ENCODE data around the gene LRFN2.

LRFN2 gene

GRCh38 chr6:40380271-40380670 lies 206.9 kb downstream of the LRFN2 start:
- no peaks in the 10 kb centered on the region for H3K36me3 ChIP-seq (ENCODE audit: insufficient read depth, low read length)
- H3K4me3 ChIP-seq (ENCODE audit: low read length, poor library complexity, severe bottlenecking): no peak overlapping the region
- H3K4me2 ChIP-seq (ENCODE audit: low read depth, low read length, poor library complexity, severe bottlenecking): no peak overlapping the region
- H2AFZ ChIP-seq (ENCODE audit: low read length): no peak overlapping the region
- H3K79me2 ChIP-seq (ENCODE audit: insufficient read depth, low read length): no peaks in the 10 kb centered on the region
- no peaks in the 10 kb centered on the region for H3F3A ChIP-seq (ENCODE audit: low read depth)
- H4K20me1 ChIP-seq (ENCODE audit: insufficient read depth, low read length, poor library complexity, severe bottlenecking): no peaks in the 10 kb centered on the region
- no peaks in the 10 kb centered on the region for H3K9me3 ChIP-seq (ENCODE audit: insufficient read depth, low read depth, low read length)
- TF ChIP-seq EZH2phosphoT487 (IDR thresholded peaks at IDR 0.05; ENCODE audit: borderline replicate concordance) (no peak), CTCF (conservative IDR thresholded peaks at IDR 0.05; ENCODE audit: low read length) (no peak)
- H3K9ac ChIP-seq (ENCODE audit: low read depth, low read length, poor library complexity, severe bottlenecking): no peak overlapping the region
- no peaks in the 10 kb centered on the region for H3K27me3 ChIP-seq (ENCODE audit: insufficient read depth, low read length, poor library complexity, severe bottlenecking)
- no peaks in the 10 kb centered on the region for H3K9me2 ChIP-seq (replicated peaks; ENCODE audit: low read depth, low read length)
- no peaks in the 10 kb centered on the region for H3K4me1 ChIP-seq (ENCODE audit: insufficient read depth, low read length, poor library complexity, severe bottlenecking)

- no peaks in the 10 kb centered on the region for H3K79me2 ChIP-seq (ENCODE audit: insufficient read depth, low read length)
- H3K27me3 ChIP-seq (ENCODE audit: insufficient read depth, low read length, poor library complexity, severe bottlenecking): no peaks in the 10 kb centered on the region
Observed at GRCh38 chr6:40379811-40380210, 207.4 kb downstream of the LRFN2 start.

GRCh38 chr6:40378725-40379074 lies 208.5 kb downstream of the LRFN2 start:
- no peaks in the 10 kb centered on the region for H4K20me1 ChIP-seq (ENCODE audit: insufficient read depth, low read length, poor library complexity, severe bottlenecking)
- H3K4me3 ChIP-seq (ENCODE audit: low read length, poor library complexity, severe bottlenecking): no peak overlapping the region
- no peaks in the 10 kb centered on the region for H3K4me1 ChIP-seq (ENCODE audit: insufficient read depth, low read length, poor library complexity, severe bottlenecking)
- no peak overlapping the region for H3K4me2 ChIP-seq (ENCODE audit: low read depth, low read length, poor library complexity, severe bottlenecking)
- H3K27me3 ChIP-seq (ENCODE audit: insufficient read depth, low read length, poor library complexity, severe bottlenecking): no peaks in the 10 kb centered on the region
- no peaks in the 10 kb centered on the region for H3K36me3 ChIP-seq (ENCODE audit: insufficient read depth, low read length)
- no peak overlapping the region for H3K9ac ChIP-seq (ENCODE audit: low read depth, low read length, poor library complexity, severe bottlenecking)
- no peaks in the 10 kb centered on the region for H3F3A ChIP-seq (ENCODE audit: low read depth)
- TF ChIP-seq EZH2phosphoT487 (IDR thresholded peaks at IDR 0.05; ENCODE audit: borderline replicate concordance): no peak
- no peak for TF ChIP-seq CTCF (conservative IDR thresholded peaks at IDR 0.05; ENCODE audit: low read length)
- no peak overlapping the region for H2AFZ ChIP-seq (ENCODE audit: low read length)
- H3K79me2 ChIP-seq (ENCODE audit: insufficient read depth, low read length): no peaks in the 10 kb centered on the region
- H3K9me2 ChIP-seq (replicated peaks; ENCODE audit: low read depth, low read length): no peaks in the 10 kb centered on the region
- no peaks in the 10 kb centered on the region for H3K9me3 ChIP-seq (ENCODE audit: insufficient read depth, low read depth, low read length)

More at GRCh38 chr6:40379811-40380210, 207.4 kb downstream of the LRFN2 start:
- H3K4me2 ChIP-seq (ENCODE audit: low read depth, low read length, poor library complexity, severe bottlenecking): no peak overlapping the region
- no peaks in the 10 kb centered on the region for H3K36me3 ChIP-seq (ENCODE audit: insufficient read depth, low read length)
- no peak overlapping the region for H3K4me3 ChIP-seq (ENCODE audit: low read length, poor library complexity, severe bottlenecking)
- no peaks in the 10 kb centered on the region for H3K9me2 ChIP-seq (replicated peaks; ENCODE audit: low read depth, low read length)
- H3K4me1 ChIP-seq (ENCODE audit: insufficient read depth, low read length, poor library complexity, severe bottlenecking): no peaks in the 10 kb centered on the region
- no peak for TF ChIP-seq EZH2phosphoT487 (IDR thresholded peaks at IDR 0.05; ENCODE audit: borderline replicate concordance)
- no peak for TF ChIP-seq CTCF (conservative IDR thresholded peaks at IDR 0.05; ENCODE audit: low read length)
- no peak overlapping the region for H2AFZ ChIP-seq (ENCODE audit: low read length)
- no peak overlapping the region for H3K9ac ChIP-seq (ENCODE audit: low read depth, low read length, poor library complexity, severe bottlenecking)
- no peaks in the 10 kb centered on the region for H3K9me3 ChIP-seq (ENCODE audit: insufficient read depth, low read depth, low read length)
- no peaks in the 10 kb centered on the region for H4K20me1 ChIP-seq (ENCODE audit: insufficient read depth, low read length, poor library complexity, severe bottlenecking)
- no peaks in the 10 kb centered on the region for H3F3A ChIP-seq (ENCODE audit: low read depth)

Measured in Loucy (cell line).